GM23248 (cell line): ENCODE measurements around the gene CENPC.

Experiments used
- EZH2 ChIP-seq: fragments of 200-600 bp; sonication (generic); IDR thresholded peaks from 2 replicates; pipeline ENCODE4 v1.6.1; 2018; ENCODE audit warnings: antibody characterized with exemption, mild to moderate bottlenecking; ENCODE audit not compliant: insufficient read depth, poor library complexity, severe bottlenecking
- EZH2phosphoT487 ChIP-seq: fragments of 200-600 bp; sonication (generic); IDR thresholded peaks from 2 replicates; pipeline ENCODE4 v1.6.1; 2018; ENCODE audit warnings: antibody characterized with exemption, moderate library complexity, mild to moderate bottlenecking, low read depth; ENCODE audit not compliant: insufficient read depth

- TF ChIP-seq EZH2 (no peak), EZH2phosphoT487 (no peak)
These were observed 114.3 kb downstream of the CENPC start for GRCh38 chr4:67430989-67431388.
